GM21528 (cell line): ENCODE data around the gene ADCY2.
A peak's percentile ranks its signal among the peaks of the same experiment; 100 is the strongest.

ENCODE experiments used
- ATAC-seq: cut with Tn5 transposase; IDR thresholded peaks from one replicate; pipeline ENCODE4 v1.9.1; 2021; ENCODE audit warnings: mild to moderate bottlenecking, moderate library complexity; ENCODE audit not compliant: unreplicated experiment, low FRiP score

ADCY2 gene

DNA sequence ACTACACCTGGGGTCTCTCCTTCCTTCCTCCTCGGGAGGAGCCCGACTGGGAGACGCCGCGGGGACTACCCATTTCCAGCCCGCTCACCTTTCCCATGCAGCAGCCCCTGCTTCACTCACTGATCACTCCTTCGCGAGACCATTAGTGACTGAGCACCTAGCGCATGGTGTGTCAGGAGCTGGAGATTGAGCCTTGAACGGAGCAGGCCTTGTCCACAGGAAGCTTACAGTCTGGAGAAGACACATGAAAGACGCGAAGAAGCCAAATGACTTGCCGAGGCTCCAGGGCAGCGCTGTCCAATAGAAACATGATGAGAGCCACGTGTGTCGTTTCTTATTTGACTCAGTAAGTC is 455.3 kb downstream of the ADCY2 start:
- ATAC-seq: no peak

DNA sequence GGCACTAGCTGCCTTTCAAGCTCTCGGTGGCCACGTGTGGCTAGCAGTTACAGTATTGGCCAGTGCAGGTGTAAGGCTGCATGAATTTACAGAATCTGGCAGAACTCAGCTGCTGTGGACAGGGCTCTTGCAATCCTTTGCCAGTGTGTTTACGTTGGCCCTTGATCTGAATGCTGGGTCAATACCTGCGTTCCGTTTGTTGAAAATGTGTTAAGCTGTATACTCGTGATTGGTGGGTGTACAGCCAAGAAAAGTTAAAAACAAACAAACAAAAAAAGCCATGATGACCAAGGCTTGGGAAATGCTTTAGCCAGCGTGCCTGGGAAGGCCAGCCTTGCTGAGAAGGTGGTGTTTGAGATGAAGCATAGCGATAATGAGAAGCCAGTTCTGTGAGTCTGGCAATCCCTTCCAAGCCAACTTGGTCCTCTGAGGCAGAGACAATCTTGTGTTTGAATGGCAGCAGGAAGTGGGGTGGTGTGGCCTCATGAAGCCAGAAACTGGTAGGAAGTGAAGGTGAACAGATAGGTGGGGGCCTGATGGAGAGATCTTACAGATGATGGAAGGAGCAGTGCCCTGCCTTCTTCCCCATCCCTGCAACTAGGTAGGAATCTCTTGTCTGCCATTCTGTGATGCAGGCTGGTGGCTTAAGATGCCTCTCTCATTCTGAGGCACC is 455.8 kb downstream of the ADCY2 start:
- ATAC-seq: no peak

DNA sequence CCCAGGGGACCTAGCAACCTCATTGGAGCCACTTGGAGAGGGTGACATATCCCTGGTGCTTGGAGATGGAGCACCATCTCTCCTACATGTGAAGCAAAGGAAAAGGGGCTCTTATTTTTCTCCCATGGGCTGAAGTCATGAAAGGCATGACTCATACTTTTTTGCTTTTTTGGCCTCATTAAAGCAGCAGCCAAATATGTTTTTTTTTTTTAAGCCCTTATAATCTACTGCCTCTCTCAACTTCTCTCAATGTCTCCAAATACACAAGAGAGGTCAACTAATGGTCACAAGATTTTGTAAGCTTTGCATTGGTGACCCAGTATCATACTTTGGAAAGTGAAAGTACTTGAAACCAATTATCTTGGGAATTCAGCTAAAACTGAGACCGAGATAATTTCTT is 456.6 kb downstream of the ADCY2 start:
- ATAC-seq: no peak

DNA sequence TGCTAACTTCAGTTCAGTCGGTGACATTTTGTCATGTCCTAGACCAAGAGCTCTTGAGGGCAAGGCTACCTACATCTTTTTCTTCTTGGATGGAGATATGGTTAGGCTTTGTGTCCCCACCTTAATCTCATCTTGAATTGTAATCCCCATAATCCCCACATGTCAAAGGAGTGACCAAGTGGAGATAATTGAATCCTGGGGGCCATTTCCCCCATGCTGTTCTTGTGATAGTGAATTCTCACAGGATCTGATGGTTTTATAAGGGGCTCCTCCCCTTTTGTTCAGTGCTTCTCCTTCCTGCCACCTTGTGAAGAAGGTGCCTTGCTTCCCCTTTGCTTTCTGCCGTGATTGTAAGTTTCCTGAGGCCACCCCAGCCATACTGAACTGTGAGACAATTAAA is 457.1 kb downstream of the ADCY2 start:
- ATAC-seq: no peak

DNA sequence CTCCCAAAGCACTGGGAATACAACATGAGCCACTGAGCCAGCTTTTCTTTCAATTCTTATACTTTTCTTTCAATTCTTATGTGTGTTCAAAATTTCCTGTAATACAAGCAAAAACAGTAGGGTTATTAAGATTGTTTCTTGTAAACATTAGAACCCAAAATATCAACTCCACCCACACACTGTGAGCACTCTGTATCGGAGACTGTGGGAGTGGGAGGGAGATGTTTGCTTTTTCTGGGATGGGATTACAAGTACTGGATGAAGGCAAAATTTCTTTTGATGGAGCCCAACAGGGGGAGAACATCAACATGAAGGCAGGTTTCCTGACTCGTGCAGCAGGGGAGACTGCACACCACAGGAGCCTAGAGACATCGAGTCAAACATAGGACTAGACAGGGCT is 459.7 kb downstream of the ADCY2 start:
- ATAC-seq: no peak

DNA sequence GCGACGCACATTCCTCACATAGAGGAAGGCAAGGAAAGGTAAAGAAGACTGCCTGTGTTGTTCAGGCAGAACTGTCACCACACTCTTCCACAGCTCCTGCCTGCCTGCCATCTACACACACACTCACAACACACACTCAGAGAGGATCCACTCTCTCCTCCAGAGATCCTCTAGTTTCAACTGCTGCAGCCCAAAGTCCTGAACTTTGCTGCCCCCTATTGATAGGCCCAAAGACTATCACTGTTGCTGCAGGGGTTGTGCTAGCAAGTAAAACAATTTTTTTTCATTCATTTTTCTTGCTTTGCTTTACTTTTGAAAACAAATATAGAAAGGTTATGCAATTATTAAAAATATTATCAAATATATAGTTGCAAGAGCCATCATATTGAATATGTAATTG is 460.9 kb downstream of the ADCY2 start:
- no peak for ATAC-seq

DNA sequence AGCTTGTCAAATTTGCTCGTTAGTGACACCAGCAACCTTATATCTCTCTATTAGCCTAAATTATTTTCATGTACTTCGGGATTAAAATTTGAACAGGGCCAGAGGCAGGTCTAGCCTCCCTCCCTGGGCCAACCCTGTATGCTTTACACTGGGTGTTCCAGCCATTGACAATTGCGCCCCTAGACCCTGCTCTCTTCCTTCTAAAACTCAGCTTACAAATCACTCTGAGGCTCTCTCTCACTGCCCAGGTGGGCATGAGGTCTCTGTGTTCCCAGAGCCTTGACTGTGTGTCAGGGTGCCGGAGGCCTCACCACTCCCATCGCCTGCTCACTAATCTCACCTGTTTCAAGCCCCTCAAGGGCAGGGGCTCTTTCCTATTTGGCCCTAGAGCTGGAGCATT is 461.4 kb downstream of the ADCY2 start:
- ATAC-seq: no peak

DNA sequence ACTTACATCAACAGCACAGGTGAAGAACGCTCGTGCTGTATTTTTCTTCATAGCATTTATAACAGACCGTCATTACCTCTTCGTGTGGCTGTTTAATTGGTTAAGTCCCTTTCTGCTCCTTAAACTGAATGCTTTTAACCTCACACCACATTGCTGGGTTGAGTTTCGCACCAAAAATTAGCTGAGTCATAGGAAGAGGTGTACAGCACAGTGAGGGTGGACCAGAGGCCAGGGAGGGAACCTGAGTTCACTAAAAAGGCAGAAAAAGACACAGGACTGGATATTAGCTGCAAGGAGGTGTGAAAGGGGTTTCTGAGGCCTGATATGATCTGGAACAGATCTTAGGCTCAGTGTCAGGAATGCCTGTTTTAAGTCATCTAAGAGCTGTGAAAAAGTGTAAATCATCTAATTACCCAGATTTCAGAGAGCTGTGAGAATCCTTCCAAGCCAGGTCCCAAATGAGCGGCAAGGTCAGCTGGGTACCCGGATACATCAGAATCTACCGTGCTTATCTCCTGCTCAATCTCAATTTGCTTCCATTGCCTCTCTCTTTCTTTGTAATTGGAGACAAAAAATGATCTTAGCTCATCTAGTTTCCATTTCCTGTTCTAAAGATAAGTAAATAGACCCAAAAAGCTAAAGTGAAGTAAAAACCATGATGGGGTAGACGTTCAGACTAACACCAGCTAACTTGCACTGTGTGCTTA is 462.1 kb downstream of the ADCY2 start:
- no peak for ATAC-seq

DNA sequence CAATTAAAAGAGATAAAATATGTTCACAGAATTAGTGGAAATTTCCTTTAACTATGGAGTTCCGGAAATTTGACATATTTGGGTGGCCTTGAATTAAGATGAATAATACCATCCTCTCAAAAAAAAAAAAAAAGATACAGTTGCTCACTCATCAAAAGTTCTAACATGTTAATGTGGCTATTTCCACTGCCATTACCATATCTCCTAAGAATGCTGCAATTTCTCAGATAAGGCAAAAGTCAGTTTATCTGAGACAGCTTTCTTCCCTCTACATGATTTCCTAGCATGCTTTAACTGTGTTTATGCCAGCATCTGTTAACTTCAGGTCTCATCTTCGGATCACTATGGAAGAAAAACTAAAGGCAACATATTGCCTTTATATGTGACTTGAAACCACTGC is 470.3 kb downstream of the ADCY2 start:
- no peak for ATAC-seq

DNA sequence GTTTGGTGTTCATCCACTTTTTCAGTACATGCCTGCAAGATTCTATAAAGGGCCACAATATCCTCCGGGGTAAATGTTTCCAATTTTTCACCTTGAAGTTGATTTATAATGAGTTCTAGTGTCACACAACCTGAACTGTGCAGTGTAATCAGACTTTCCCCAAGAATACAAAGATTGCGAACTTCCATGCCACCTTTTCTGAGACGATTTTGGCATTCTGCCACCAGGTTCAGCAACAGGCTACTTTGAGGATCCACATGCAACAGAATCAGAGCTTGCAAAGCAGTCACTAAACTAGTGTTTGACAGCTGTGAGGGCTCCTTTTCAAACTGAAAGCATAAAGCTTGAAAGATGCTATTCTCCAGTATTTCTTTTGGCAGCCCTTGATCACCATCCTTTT is 471.3 kb downstream of the ADCY2 start:
- no peak for ATAC-seq

DNA sequence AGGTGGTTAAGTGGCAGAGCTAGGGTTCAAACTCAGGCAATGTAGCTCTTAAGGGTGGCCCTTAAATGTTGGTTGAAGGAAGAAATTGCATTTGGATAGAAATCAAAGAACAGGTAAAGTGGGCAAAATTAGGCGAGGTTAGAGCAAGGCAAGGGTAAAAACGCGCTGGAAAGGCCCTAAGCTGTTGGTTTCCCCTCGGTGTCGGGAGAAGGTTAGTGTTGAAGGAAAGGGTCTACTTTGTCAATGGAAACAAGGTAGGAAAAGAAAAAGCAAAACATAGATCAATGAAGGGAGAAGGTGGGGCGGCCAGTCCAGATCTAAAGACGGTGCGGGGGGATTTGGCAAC is 472.5 kb downstream of the ADCY2 start:
- ATAC-seq: peak; percentile 1

DNA sequence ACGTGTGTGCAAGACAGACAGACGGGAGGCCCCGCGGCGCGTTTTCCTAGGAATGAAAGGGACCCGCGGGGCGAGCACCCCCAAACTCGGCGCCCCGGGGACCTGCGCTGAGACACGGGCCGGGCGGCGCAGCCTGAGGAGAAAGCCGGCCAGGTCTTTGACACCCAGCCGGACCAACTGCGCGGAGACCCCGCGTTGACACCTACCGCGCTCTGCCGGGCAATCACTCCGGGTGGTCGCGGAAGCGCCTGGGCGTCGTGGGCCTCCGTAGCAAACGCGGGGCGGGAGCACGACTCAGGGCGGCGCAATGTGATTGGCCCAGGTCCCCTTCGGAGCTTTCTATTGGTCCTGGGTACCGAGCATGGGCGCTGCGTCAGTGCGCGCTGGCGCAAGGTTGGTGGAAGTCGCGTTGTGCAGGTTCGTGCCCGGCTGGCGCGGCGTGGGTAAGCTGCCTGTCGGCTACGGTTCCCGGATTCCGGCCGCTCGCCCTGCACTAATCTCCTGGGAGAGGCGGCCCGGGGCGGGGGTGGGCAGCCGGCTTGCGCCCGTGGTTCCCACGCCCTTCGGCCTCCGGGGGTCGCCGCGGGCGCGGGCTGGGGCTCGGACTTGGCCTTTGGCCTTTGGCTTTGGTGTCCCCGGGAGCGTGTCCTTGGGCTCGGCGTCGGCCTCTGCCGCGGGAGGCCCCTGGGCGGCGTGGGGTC is 473.0 kb downstream of the ADCY2 start, which contains the start of the genes FASTKD3 and MTRR:
FASTKD3 (minus strand) TSS at position 259 of the 701 bp plus-strand sequence. CDS start 948 bp downstream, outside the sequence.
MTRR (plus strand) TSS at position 376 of the 701 bp plus-strand sequence. CDS start 1,647 bp downstream, outside the sequence.
- ATAC-seq: peak; percentile 96

DNA sequence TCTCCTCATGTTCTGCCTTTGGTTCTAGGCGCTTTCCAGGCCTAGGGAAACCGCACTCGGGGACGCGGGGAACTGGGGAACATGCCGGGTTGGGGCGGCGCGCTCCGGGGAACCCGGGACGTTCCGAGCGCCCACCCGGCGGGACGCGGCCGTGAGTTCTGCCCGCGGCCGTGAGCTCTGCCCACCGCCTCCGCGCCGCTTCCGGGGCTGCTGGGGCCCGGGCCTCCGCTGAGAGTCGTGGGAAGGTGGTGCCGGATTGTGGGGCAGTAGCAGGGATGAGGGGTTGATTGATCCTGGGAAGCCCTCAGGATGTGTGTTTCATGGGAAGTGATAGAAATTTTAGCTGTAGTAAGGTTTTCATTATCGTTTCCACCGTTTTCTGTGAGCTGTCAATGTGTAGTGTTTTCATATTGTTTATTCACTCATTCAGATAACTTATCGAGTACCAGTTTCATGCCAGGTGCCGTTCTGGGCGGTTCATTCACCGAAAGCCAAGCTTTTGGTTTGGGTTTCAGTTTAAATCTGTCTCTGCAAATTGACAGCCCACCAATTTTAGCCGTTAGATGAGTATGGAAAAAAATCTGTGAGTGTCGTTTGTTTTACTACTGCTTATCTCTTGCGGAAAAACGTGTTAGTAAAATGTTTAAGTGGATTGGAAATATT is 473.7 kb downstream of the ADCY2 start:
- ATAC-seq: peak; percentile 40

DNA sequence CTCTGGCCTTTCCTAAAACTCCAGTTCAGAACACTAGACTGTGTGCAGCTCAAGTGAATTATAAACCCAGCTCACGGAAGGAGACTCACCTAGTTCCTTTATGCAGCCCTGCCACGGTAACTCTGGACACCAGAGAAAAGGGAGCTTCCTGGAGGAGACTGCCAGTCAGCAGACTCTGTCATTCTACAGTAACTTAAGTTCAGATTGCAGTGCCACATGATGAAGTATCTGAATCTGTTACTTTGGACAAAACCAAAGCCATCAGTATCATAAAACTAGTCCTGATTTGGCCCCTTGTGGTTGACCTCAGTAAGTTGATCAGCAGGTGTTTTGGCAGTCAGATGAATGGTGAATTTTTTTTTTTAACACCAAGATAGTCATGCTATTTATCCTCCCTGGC is 475.7 kb downstream of the ADCY2 start:
- ATAC-seq: peak; percentile 30

DNA sequence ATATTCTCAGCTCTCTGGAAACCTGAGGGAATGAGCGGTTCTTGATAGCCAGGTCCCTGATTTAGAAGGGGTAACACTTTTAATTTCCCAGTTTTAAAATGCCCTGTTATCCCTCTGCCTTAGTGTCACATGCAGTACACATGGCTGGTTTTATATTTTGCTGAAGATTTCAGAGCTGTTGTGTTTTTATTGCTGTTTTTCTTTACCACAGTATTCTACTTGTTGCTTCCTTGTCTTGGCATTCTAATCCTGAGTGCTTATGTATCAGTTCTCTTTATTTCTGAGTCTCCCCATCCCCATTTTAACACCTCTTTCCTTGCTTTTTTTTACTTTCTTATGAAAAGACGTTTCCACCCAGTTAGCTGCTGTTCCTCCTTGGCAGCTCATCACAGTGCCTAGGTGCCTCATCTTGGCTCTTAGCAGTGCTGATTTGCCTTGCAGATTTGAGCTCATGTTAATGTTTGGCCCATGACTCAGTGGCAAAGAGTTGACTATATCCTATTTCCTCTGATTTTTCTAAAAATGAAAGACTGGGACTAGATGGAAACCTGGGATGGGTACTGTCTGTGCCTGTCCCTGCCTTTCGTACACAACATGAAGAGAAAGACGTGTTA is 476.7 kb downstream of the ADCY2 start:
- no peak for ATAC-seq

DNA sequence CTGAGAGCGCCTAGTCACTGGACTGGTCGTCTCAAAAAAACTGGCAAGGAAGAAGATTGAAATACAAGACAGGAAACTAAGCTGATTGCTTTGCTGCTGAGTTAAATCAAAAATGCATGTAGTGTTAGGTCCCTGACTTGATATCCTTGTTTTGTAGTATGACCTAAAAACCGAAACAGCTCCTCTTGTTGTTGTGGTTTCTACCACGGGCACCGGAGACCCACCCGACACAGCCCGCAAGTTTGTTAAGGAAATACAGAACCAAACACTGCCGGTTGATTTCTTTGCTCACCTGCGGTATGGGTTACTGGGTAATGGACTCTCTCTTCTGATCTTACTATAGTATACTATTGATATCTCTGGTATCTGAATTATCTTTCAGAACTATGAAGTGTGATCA is 477.3 kb downstream of the ADCY2 start:
- ATAC-seq: no peak

DNA sequence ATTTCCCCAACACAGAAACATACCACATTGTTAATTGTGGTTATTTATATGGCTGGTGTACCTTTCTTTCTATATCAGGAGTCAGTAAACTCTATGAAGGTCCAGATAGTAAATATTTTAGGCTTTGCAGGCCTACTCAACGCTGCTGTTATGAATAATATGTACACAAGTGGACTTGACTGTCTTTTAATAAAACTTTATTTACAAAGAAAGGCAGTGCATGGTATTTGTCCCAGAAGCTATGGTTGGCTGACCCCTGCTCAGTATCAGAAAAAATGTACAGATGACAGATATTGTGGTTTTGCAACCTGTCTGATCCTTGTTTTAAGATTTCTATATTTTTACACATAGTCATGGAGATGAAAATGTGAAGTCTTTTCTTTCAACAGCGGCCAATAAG is 478.7 kb downstream of the ADCY2 start:
- no peak for ATAC-seq

DNA sequence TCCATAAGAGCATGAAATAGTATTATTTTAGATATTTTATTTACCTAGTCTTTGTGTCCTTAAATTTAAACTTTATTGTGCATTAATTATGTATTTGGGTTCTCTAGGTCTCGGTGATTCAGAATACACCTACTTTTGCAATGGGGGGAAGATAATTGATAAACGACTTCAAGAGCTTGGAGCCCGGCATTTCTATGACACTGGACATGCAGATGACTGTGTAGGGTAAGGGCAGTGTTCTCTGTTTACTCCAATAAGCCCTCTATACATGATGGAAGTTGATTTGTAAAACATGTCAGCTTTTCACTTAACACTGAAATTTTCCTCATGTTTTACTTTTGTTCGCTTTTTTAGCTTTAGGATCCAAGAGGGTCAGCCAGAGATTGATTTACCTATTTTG is 479.2 kb downstream of the ADCY2 start:
- ATAC-seq: no peak

DNA sequence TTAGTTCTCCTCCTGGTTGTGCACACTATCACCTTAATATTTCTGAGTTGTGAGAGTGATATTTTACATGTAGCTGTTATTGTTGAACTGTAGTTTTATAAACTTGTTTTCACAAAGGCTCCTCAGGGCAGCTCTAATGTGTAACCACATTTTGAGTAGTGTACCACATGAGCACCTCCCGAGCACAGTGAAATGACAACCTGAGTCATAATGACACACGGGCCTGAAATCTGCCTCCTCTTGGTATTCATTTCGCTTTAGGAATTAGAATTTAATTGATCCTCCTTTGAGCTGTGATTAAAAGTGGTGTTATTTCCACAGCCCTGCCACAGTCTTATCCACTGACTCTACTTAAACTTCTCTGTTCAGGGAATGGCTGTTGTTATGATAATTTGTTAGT is 480.9 kb downstream of the ADCY2 start:
- ATAC-seq: peak; percentile 43

DNA sequence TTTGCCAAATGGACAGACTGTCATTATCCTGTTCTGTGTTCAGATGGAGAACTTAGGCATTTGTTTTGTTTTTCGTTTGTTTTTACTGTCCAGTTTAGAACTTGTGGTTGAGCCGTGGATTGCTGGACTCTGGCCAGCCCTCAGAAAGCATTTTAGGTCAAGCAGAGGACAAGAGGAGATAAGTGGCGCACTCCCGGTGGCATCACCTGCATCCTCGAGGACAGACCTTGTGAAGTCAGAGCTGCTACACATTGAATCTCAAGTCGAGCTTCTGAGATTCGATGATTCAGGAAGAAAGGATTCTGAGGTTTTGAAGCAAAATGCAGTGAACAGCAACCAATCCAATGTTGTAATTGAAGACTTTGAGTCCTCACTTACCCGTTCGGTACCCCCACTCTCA is 481.9 kb downstream of the ADCY2 start:
- no peak for ATAC-seq

DNA sequence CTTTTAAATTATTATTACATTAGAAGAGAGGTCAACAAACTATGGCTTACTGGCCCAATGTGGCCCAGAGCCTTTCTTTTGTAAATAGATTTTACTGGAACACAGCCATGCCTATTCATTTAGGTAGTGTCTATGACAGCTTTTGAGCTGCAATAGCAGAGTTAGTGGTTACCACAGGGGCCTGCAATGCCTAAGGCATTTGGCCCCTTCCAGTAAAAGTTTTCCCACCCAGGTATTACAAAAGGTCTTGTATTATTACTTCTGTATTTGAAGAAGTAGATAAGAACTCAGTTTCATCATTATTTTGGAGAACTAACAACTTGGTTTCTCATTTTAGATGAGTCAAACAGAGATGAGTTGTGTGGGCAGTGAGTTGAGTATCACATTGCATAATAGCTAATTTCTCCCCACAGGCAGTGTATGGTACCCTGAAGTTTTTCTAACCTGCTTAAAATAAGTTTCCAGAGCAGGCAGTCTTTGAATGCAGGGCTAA is 482.5 kb downstream of the ADCY2 start:
- peak; percentile 98 for ATAC-seq
